Right lobe of liver (tissue), 4 donors: ENCODE results near the gene RIMS4.

Experiments
- POLR2A ChIP-seq: fragments of 450-650 bp; IDR thresholded peaks from one replicate; pipeline ENCODE4 v1.6.1; 2017; ENCODE audit warnings: antibody characterized with exemption, mild to moderate bottlenecking
- TF ChIP-seq, protein P1 (sequence below), 4 donors: fragments of 200-600 bp in 3 of 4; fragments of 450-650 bp in 1 of 4; IDR thresholded peaks; one replicate each; pipeline versions ENCODE4 v1.5.1 to v1.8.0; 2016 to 2022; ENCODE audit warnings: antibody characterized with exemption in 4 of 4, mild to moderate bottlenecking in 2 of 4
- donor health status: DM: no; HTN: no; CAD: no.
- donor health status: DM: no; HTN: no; CAD: no.
- donor health status: DM: no; HTN: yes; CAD: no.

DNA sequence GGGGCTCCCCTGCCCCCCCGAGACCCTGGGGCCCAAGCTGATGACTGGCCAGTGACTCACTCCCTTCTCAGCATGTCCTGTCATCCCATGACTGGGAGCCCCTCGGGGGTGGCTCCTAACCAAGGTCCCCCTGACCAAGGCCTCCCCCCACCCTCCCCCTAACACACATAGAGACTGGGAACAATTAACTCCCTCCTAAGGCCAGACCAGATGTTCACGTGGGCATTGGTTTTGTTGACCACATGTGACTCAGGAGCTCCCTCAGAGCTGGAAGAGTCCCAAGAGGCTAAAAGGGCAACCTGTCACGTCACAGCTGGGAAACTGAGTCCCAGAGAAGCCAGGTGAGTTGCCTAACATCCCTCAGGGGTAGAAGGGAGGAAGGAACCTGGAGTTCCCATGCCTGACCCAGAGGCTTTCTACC, 105.8 kb downstream of the RIMS4 start:
- TF ChIP-seq POLR2A: no peak
- TF ChIP-seq, protein P1, sequence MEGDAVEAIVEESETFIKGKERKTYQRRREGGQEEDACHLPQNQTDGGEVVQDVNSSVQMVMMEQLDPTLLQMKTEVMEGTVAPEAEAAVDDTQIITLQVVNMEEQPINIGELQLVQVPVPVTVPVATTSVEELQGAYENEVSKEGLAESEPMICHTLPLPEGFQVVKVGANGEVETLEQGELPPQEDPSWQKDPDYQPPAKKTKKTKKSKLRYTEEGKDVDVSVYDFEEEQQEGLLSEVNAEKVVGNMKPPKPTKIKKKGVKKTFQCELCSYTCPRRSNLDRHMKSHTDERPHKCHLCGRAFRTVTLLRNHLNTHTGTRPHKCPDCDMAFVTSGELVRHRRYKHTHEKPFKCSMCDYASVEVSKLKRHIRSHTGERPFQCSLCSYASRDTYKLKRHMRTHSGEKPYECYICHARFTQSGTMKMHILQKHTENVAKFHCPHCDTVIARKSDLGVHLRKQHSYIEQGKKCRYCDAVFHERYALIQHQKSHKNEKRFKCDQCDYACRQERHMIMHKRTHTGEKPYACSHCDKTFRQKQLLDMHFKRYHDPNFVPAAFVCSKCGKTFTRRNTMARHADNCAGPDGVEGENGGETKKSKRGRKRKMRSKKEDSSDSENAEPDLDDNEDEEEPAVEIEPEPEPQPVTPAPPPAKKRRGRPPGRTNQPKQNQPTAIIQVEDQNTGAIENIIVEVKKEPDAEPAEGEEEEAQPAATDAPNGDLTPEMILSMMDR (IDR thresholded peaks at IDR 0.05): no peak
